K562 (cell line): ENCODE measurements around the gene ARHGAP4. TPM values are rescaled to one million over a fixed set of nuclear protein-coding genes. Genes with fewer than 3 reads are reported as not detected.

ENCODE experiments used
- ATAC-seq: fragments of 200-7000 bp; cut with Tn5 transposase; 3 replicates; pipeline ENCODE4 v1.9.1; 2020; ENCODE audit warnings: moderate library complexity
- BruUV-seq: library from RNA; stranded (reverse); fragments of 400-500 nt; replicated peaks from 2 replicates; lab custom pipeline; 2021; lab: Mats Ljungman, UMichigan
- CTCF ChIA-PET: fragments of 300-600 bp; formaldehyde crosslinking; extraction: SDS; loops from one replicate; lab custom pipeline; 2021; ENCODE audit warnings: low intra/inter-chr PET ratio; lab: Yijun Ruan, JAX
- POLR2A ChIA-PET: fragments of 300-600, 350-650 bp; sonication (Branson Sonifier 250); formaldehyde crosslinking; extraction: SDS; loops from one replicate; lab custom pipeline; 2021; ENCODE audit warnings: antibody characterized with exemption, inconsistent platforms; lab: Yijun Ruan, JAX
- DNase-seq, 4 experiments: peaks; one replicate each; pipeline versions ENCODE4 v3.0.0 to v3.0.0-alpha.2; 2011 to 2018; ENCODE audit warnings: low spot score in 3 of 4, mixed read lengths in 3 of 4; ENCODE audit errors: extremely low read depth in 1 of 4
- FAIRE-seq: peaks from 2 replicates; lab custom pipeline; 2011; peaks lifted over from hg19 to GRCh38; lab: Jason Lieb, UNC
- H2AFZ ChIP-seq: 2 replicates; pipeline ENCODE4 v1.6.0; 2011; ENCODE audit warnings: low read depth, low read length, control low read depth, inconsistent platforms
- H3K27ac ChIP-seq: fragments of 200-600 bp; 3 replicates; pipeline ENCODE4 v1.8.0; 2011; ENCODE audit warnings: low read depth, mild to moderate bottlenecking, control low read depth, inconsistent platforms, low read length, moderate library complexity, mixed read lengths; ENCODE audit errors: extremely low read depth
- H3K27me3 ChIP-seq, 2 experiments: fragments of 300-600 bp in 1 of 2; 2 replicates in 1 of 2; 3 replicates in 1 of 2; pipeline versions ENCODE4 v1.6.0 to v1.8.0; 2011; ENCODE audit warnings: inconsistent platforms in 2 of 2, low read length in 2 of 2, mild to moderate bottlenecking in 1 of 2, mixed read lengths in 1 of 2, moderate library complexity in 1 of 2; ENCODE audit not compliant: control insufficient read depth in 2 of 2, insufficient read depth in 2 of 2
- H3K36me3 ChIP-seq: fragments of 300-600 bp; 3 replicates; pipeline ENCODE4 v1.8.0; 2011; ENCODE audit warnings: mild to moderate bottlenecking, low read length, inconsistent platforms; ENCODE audit not compliant: control insufficient read depth, insufficient read depth
- H3K4me1 ChIP-seq, 2 experiments: fragments of 200-600 bp in 1 of 2; replicated peaks in 1 of 2; 2 replicates in 1 of 2; 3 replicates in 1 of 2; pipeline versions ENCODE4 v1.5.1 to v1.8.0; 2011; ENCODE audit warnings: inconsistent platforms in 2 of 2, low read length in 2 of 2, mild to moderate bottlenecking in 1 of 2, mixed read lengths in 1 of 2, moderate library complexity in 1 of 2; ENCODE audit not compliant: control insufficient read depth in 2 of 2, insufficient read depth in 2 of 2
- H3K4me2 ChIP-seq: 2 replicates; pipeline ENCODE4 v1.6.1; 2011; ENCODE audit warnings: low read length, control low read depth, inconsistent platforms, mixed read lengths; ENCODE audit not compliant: insufficient read depth
- H3K4me3 ChIP-seq: fragments of 200-600 bp; sonication (generic), shearing (Covaris generic); 2 replicates; pipeline ENCODE4 v1.5.1; 2016; ENCODE audit warnings: control low read depth, inconsistent platforms
- H3K79me2 ChIP-seq: fragments of 200-600 bp; 3 replicates; pipeline ENCODE4 v1.8.0; 2011; ENCODE audit warnings: low read length, inconsistent platforms; ENCODE audit not compliant: control insufficient read depth, insufficient read depth
- H3K9ac ChIP-seq, 2 experiments: 2 replicates each; pipeline versions ENCODE4 v1.6.0 to v1.6.1; 2011; ENCODE audit warnings: low read depth in 2 of 2, low read length in 2 of 2, control low read depth in 1 of 2, inconsistent platforms in 1 of 2, mild to moderate bottlenecking in 1 of 2, mixed read lengths in 1 of 2; ENCODE audit not compliant: insufficient read depth in 1 of 2
- H3K9me1 ChIP-seq: one replicate; pipeline ENCODE4 v1.6.0; 2011; ENCODE audit warnings: inconsistent platforms, mild to moderate bottlenecking, low read length, moderate library complexity; ENCODE audit not compliant: control insufficient read depth, insufficient read depth
- H3K9me3 ChIP-seq: replicated peaks from 2 replicates; pipeline ENCODE4 v1.5.1; 2011; ENCODE audit warnings: low read depth, low read length, inconsistent platforms; ENCODE audit not compliant: control insufficient read depth, insufficient read depth
- H4K20me1 ChIP-seq: replicated peaks from 2 replicates; pipeline ENCODE4 v1.6.1; 2011; ENCODE audit warnings: low read length, inconsistent platforms, mixed read lengths; ENCODE audit not compliant: control insufficient read depth, insufficient read depth
- HNRNPH1 ChIP-seq: fragments of 200-400 bp; formaldehyde crosslinking; optimal IDR thresholded peaks from 2 replicates; pipeline ENCODE3; 2017; ENCODE audit warnings: low read depth, mild to moderate bottlenecking, low read length, moderate library complexity
- NFE2 ChIP-seq: IDR thresholded peaks from 2 replicates; pipeline ENCODE4 v1.6.1; 2014; ENCODE audit warnings: antibody characterized with exemption, low read depth
- RBBP5 ChIP-seq: fragments of 200-600 bp; sonication (generic); IDR thresholded peaks from 2 replicates; pipeline ENCODE4 v1.6.1; 2012; ENCODE audit warnings: borderline replicate concordance, mild to moderate bottlenecking, low read length, control low read depth, inconsistent platforms; ENCODE audit not compliant: insufficient read depth, poor library complexity, severe bottlenecking
- SAP30 ChIP-seq: fragments of 200-600 bp; sonication (generic); IDR thresholded peaks from 2 replicates; pipeline ENCODE4 v1.6.1; 2012; ENCODE audit warnings: borderline replicate concordance, low read depth, mild to moderate bottlenecking, moderate library complexity, low read length, control low read depth, inconsistent platforms; ENCODE audit not compliant: insufficient read depth, poor library complexity, severe bottlenecking
- SNIP1 ChIP-seq: fragments of 450-650 bp; IDR thresholded peaks from 2 replicates; pipeline ENCODE4 v1.7.1; 2017; ENCODE audit warnings: low read depth, mild to moderate bottlenecking
- SRSF3 ChIP-seq: fragments of 200-400 bp; formaldehyde crosslinking; IDR thresholded peaks from 2 replicates; pipeline ENCODE4 v1.6.1; 2016; ENCODE audit warnings: mild to moderate bottlenecking, low read length, moderate library complexity; ENCODE audit not compliant: insufficient read depth
- ZNF23 ChIP-seq: fragments of 250-450 bp; sonication (Bioruptor Pico); IDR thresholded peaks from 2 replicates; pipeline ENCODE4 v1.4.0; 2020; ENCODE audit warnings: mild to moderate bottlenecking
- ZNF57 ChIP-seq: fragments of 450-650 bp; formaldehyde crosslinking; IDR thresholded peaks from 2 replicates; pipeline ENCODE4 v1.4.0; 2020; ENCODE audit warnings: mild to moderate bottlenecking, moderate library complexity
- WGBS: fragments of 100-300 bp; shearing (Covaris generic); methylation state at CpG from one replicate; pipeline ENCODE4 v1.1.6; 2016; ENCODE audit warnings: low coverage, mixed read lengths; ENCODE audit not compliant: insufficient coverage; ENCODE audit errors: missing lambda C conversion rate; 5-methylcytosine and 5-hydroxymethylcytosine counted together
- in situ Hi-C: fragments of 300-500 bp; cut with MboI; formaldehyde crosslinking; loops from 4 replicates; pipeline ENCODE4 v1.15.0; 2018; ENCODE audit warnings: inconsistent platforms, mixed read lengths
- intact Hi-C: fragments of 100-400 bp; cut with micrococcal nuclease; formaldehyde crosslinking; loops from 2 replicates; pipeline ENCODE4 v1.14.2; 2022
- polyA plus RNA-seq, 8 experiments: library from polyadenylated mRNA; depleted of rRNA in 4 of 8; stranded (reverse) in 5 of 8; unstranded in 3 of 8; fragments of >200 nt; fragmentation: Nextera tagmentation in 2 of 8; fragmentation: Illumina TruSeq in 1 of 8; extraction: Ambion mirVana in 2 of 8; extraction: Trizol in 1 of 8; gene quantifications; 2 replicates each; pipeline versions ENCODE4 v1.2.1 to v1.2.3, GENCODE V29; 2011 to 2014; ENCODE audit warnings: inconsistent platforms in 1 of 8, missing spikeins in 1 of 8
- total RNA-seq, 7 experiments: library from RNA; depleted of rRNA in 6 of 7; stranded (reverse); fragments of >200 nt in 6 of 7; fragmentation: Illumina TruSeq in 2 of 7; extraction: Trizol in 2 of 7; gene quantifications; 2 replicates each; pipeline versions ENCODE4 v1.2.1 to v1.2.3, GENCODE V29; 2011 to 2021; ENCODE audit warnings: low replicate concordance in 1 of 7

The ARHGAP4 gene
- total and polyA plus RNA-seq, 9 of the 15 experiments (the other 6 are each of a cell fraction or from before 2014, with no cell fraction given) = 0.30 to 81.8 (median 13.5) TPM

GRCh38 chrX:153901753-153902140 is 24.3 kb downstream of the ARHGAP4 start:
- H3K27me3 ChIP-seq = peaks cover 0 to under 1% of the 10 kb centered on the region in 2 experiments; a peak in 1 of 5 replicates
- no peaks in the 10 kb centered on the region for H4K20me1 ChIP-seq
- ATAC-seq (no peak), FAIRE-seq (no peak), DNase-seq (no peak)
- H2AFZ ChIP-seq = no peak overlapping the region
- H3K4me3 ChIP-seq = no peak overlapping the region
- ChIA-PET POLR2A (no interaction called here), CTCF (no interaction called here)
- H3K9me1 ChIP-seq = no peaks in the 10 kb centered on the region
- TF ChIP-seq RBBP5 (no peak), HNRNPH1 (no peak), ZNF23 (CRISPR knock-in tag) (no peak), SAP30 (no peak), NFE2 (no peak), SNIP1 (no peak), ZNF57 (CRISPR knock-in tag) (no peak), SRSF3 (no peak)
- intact Hi-C loops (no loop called here), in situ Hi-C loops (no loop called here)
- no TSS peak for BruUV-seq
- no peak overlapping the region for H3K27ac ChIP-seq
- H3K4me2 ChIP-seq = no peak overlapping the region
- H3K36me3 ChIP-seq = no peaks in the 10 kb centered on the region
- peaks cover 24 to 61% of the 10 kb centered on the region in 2 experiments for H3K4me1 ChIP-seq
- no peak overlapping the region for H3K9ac ChIP-seq
- no peaks in the 10 kb centered on the region for H3K79me2 ChIP-seq
- no peaks in the 10 kb centered on the region for H3K9me3 ChIP-seq
- 11% methylated on average over 5 of the region's 8 CpGs for WGBS
